SK-N-SH (cell line): ENCODE measurements around the gene LYRM2. TPM values are rescaled to one million over a fixed set of nuclear protein-coding genes. Genes with fewer than 3 reads are reported as not detected.

Experiments
- CTCF ChIA-PET: fragments of 300-600, 350-600 bp; formaldehyde crosslinking; extraction: SDS; loops from one replicate; lab custom pipeline; 2021; lab: Yijun Ruan, JAX
- POLR2A ChIA-PET: fragments of 350-600 bp; sonication (Branson Sonifier 250); formaldehyde crosslinking; extraction: SDS; loops from one replicate; lab custom pipeline; 2020; ENCODE audit warnings: antibody characterized with exemption, inconsistent platforms; lab: Yijun Ruan, JAX
- DNase-seq: peaks from one replicate; pipeline ENCODE4 v3.0.0; 2012
- H2AFZ ChIP-seq: fragments of 200-600 bp; sonication (generic); 2 replicates; pipeline ENCODE4 v1.8.1; 2016; ENCODE audit warnings: antibody characterized with exemption, mild to moderate bottlenecking, low read depth
- H3F3A ChIP-seq: fragments of 200-600 bp; sonication (generic); replicated peaks from 2 replicates; pipeline ENCODE3; 2016; ENCODE audit warnings: antibody characterized with exemption, mild to moderate bottlenecking; ENCODE audit not compliant: insufficient read depth
- H3K27ac ChIP-seq, 2 experiments: fragments of 200-500 bp in 1 of 2; fragments of 200-600 bp in 1 of 2; sonication (Bioruptor generic) in 1 of 2; sonication (generic), shearing (Covaris generic) in 1 of 2; 2 replicates each; pipeline versions ENCODE4 v1.5.1 to v1.6.1; 2014 to 2016; ENCODE audit warnings: low read depth in 2 of 2, inconsistent platforms in 1 of 2, low read length in 1 of 2, mild to moderate bottlenecking in 1 of 2, mixed read lengths in 1 of 2
- H3K27me3 ChIP-seq: fragments of 200-600 bp; sonication (generic), shearing (Covaris generic); 2 replicates; pipeline ENCODE4 v1.6.1; 2016; ENCODE audit warnings: mixed run types; ENCODE audit not compliant: insufficient read depth
- H3K36me3 ChIP-seq, 2 experiments: fragments of 200-500 bp in 1 of 2; fragments of 200-600 bp in 1 of 2; sonication (Bioruptor generic) in 1 of 2; sonication (generic) in 1 of 2; replicated peaks in 1 of 2; 2 replicates each; pipeline versions ENCODE3 to v1.5.1; 2014 to 2016; ENCODE audit warnings: low read length in 1 of 2, mild to moderate bottlenecking in 1 of 2; ENCODE audit not compliant: insufficient read depth in 2 of 2, control insufficient read depth in 1 of 2
- H3K4me1 ChIP-seq, 2 experiments: fragments of 200-500 bp in 1 of 2; fragments of 200-600 bp in 1 of 2; sonication (Bioruptor generic) in 1 of 2; sonication (generic), shearing (Covaris generic) in 1 of 2; 2 replicates each; pipeline versions ENCODE4 v1.5.1 to v1.6.1; 2014 to 2016; ENCODE audit warnings: low read depth in 1 of 2, low read length in 1 of 2, mixed run types in 1 of 2; ENCODE audit not compliant: insufficient read depth in 2 of 2, control insufficient read depth in 1 of 2
- H3K4me2 ChIP-seq: fragments of 200-600 bp; sonication (generic), shearing (Covaris generic); 2 replicates; pipeline ENCODE4 v1.6.1; 2017; ENCODE audit warnings: mixed run types
- H3K4me3 ChIP-seq, 2 experiments: fragments of 200-500 bp in 1 of 2; fragments of 200-600 bp in 1 of 2; sonication (Bioruptor generic) in 1 of 2; sonication (generic), shearing (Covaris generic) in 1 of 2; 2 replicates each; pipeline versions ENCODE4 v1.5.1 to v1.8.1; 2014 to 2016; ENCODE audit warnings: low read depth in 2 of 2, inconsistent platforms in 1 of 2, low read length in 1 of 2, mild to moderate bottlenecking in 1 of 2, mixed read lengths in 1 of 2, moderate library complexity in 1 of 2
- H3K79me2 ChIP-seq: fragments of 200-600 bp; sonication (generic); 2 replicates; pipeline ENCODE4 v1.8.1; 2017; ENCODE audit warnings: mild to moderate bottlenecking; ENCODE audit not compliant: insufficient read depth
- H3K9ac ChIP-seq: fragments of 200-600 bp; sonication (generic); 2 replicates; pipeline ENCODE4 v1.6.1; 2017; ENCODE audit warnings: mixed run types
- H3K9me2 ChIP-seq: fragments of 200-600 bp; sonication (generic); 2 replicates; pipeline ENCODE4 v1.6.1; 2017; ENCODE audit warnings: mixed run types
- H3K9me3 ChIP-seq: fragments of 200-600 bp; sonication (generic); 2 replicates; pipeline ENCODE4 v1.6.1; 2017; ENCODE audit warnings: mixed run types, mild to moderate bottlenecking, moderate library complexity
- H4K20me1 ChIP-seq: fragments of 200-600 bp; sonication (generic); 2 replicates; pipeline ENCODE4 v1.6.1; 2017; ENCODE audit warnings: mild to moderate bottlenecking, mixed run types; ENCODE audit not compliant: insufficient read depth
- EZH2phosphoT487 ChIP-seq: fragments of 200-600 bp; sonication (generic); IDR thresholded peaks from 2 replicates; pipeline ENCODE4 v1.6.1; 2017; ENCODE audit warnings: low read depth, mixed run types, mild to moderate bottlenecking, antibody characterized with exemption, moderate library complexity, borderline replicate concordance
- GABPA ChIP-seq: IDR thresholded peaks from 2 replicates; pipeline ENCODE4 v1.4.0; 2012; ENCODE audit warnings: low read depth, mild to moderate bottlenecking
- GATA2 ChIP-seq: sonication (generic); formaldehyde crosslinking; IDR thresholded peaks from 2 replicates; pipeline ENCODE4 v1.5.0; 2020; ENCODE audit warnings: mild to moderate bottlenecking, missing genetic modification reagents
- IRF3 ChIP-seq: fragments of 150-350 bp; IDR thresholded peaks from 2 replicates; pipeline ENCODE4 v1.6.1; 2016; ENCODE audit warnings: mild to moderate bottlenecking, low read depth, low read length
- MAX ChIP-seq: IDR thresholded peaks from 2 replicates; pipeline ENCODE4 v1.4.0; 2012; ENCODE audit warnings: low read depth
- NFIC ChIP-seq: IDR thresholded peaks from 2 replicates; pipeline ENCODE4 v1.4.0; 2012; ENCODE audit warnings: borderline replicate concordance
- RAD21 ChIP-seq: IDR thresholded peaks from 2 replicates; pipeline ENCODE4 v1.6.1; 2012; ENCODE audit warnings: mild to moderate bottlenecking, low read length
- SIN3A ChIP-seq: IDR thresholded peaks from 2 replicates; pipeline ENCODE4 v1.6.1; 2012; ENCODE audit warnings: low read depth, mild to moderate bottlenecking, low read length, moderate library complexity, borderline replicate concordance
- SMC3 ChIP-seq: IDR thresholded peaks from 2 replicates; pipeline ENCODE4 v1.6.1; 2012; ENCODE audit warnings: low read depth, low read length, improper control_type of control experiment
- TAF1 ChIP-seq: IDR thresholded peaks from 2 replicates; pipeline ENCODE4 v1.6.1; 2012; ENCODE audit warnings: low read depth, mild to moderate bottlenecking, low read length, moderate library complexity, borderline replicate concordance
- TEAD4 ChIP-seq: IDR thresholded peaks from 2 replicates; pipeline ENCODE4 v1.4.0; 2012; ENCODE audit warnings: mild to moderate bottlenecking, borderline replicate concordance; ENCODE audit not compliant: insufficient read depth
- WGBS: methylation state at CpG from one replicate; pipeline ENCODE4 v1.1.6; 2017; ENCODE audit warnings: low lambda C conversion rate; 5-methylcytosine and 5-hydroxymethylcytosine counted together
- polyA plus RNA-seq, 3 experiments: library from polyadenylated mRNA; depleted of rRNA; stranded (reverse); fragments of >200 nt; gene quantifications; 2 replicates each; pipeline ENCODE4 v1.2.3, GENCODE V29; 2012
- TF ChIP-seq, protein P1 (sequence below): fragments of 150-350 bp; IDR thresholded peaks from 2 replicates; pipeline ENCODE4 v1.6.1; 2017; ENCODE audit warnings: antibody characterized with exemption, low read length, low read depth, borderline replicate concordance
- TF ChIP-seq, protein P2 (sequence below): IDR thresholded peaks from 2 replicates; pipeline ENCODE4; 2012
- TF ChIP-seq, protein P3 (sequence below): IDR thresholded peaks from 2 replicates; pipeline ENCODE4 v1.4.0; 2012; ENCODE audit warnings: low read depth, borderline replicate concordance
- TF ChIP-seq, protein P4 (sequence below): IDR thresholded peaks from 2 replicates; pipeline ENCODE4 v1.6.1; 2012; ENCODE audit warnings: mild to moderate bottlenecking, low read depth, low read length, moderate library complexity

The LYRM2 gene
- polyA plus RNA-seq, 1 of the 3 experiments (the other 2 are of a cell fraction) = 14.5 TPM

DNA sequence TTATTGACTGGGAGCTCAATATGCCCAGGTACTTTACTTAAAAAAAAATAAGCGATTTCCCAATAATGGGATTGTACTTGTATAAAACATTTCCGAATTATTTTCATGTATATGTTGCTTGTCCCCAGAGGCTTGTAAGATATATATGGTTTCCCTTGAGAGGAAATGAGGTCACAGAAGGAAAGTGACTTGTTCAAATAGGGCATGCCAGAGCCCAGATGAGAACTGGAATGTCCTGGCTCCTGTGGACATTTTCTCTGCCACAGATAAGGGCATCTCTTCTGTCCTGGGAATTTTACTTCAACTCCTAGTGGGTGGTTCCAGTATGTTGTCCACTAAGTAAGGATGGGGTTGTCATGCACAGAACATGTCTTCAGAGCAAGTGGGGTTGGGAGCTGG is 63.0 kb downstream of the LYRM2 start:
- ChIA-PET POLR2A (no interaction called here), CTCF (interaction anchor here (1.2 kb wide), 1 partner anchor 143 kb away, joined by 5 read pairs; no protein-coding TSS in a partner anchor)
- WGBS = 78% methylated on average over 2 of the region's 2 CpGs
- no peaks in the 10 kb centered on the region; a peak in 1 of 4 replicates for H3K4me1 ChIP-seq
- H3K27me3 ChIP-seq = no peaks in the 10 kb centered on the region
- no peak for DNase-seq
- no peak overlapping the region for H3K27ac ChIP-seq
- no peak overlapping the region for H2AFZ ChIP-seq
- TF ChIP-seq, protein P1, sequence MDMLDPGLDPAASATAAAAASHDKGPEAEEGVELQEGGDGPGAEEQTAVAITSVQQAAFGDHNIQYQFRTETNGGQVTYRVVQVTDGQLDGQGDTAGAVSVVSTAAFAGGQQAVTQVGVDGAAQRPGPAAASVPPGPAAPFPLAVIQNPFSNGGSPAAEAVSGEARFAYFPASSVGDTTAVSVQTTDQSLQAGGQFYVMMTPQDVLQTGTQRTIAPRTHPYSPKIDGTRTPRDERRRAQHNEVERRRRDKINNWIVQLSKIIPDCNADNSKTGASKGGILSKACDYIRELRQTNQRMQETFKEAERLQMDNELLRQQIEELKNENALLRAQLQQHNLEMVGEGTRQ = no peak
- no peak for TF ChIP-seq TEAD4
- TF ChIP-seq, protein P2, sequence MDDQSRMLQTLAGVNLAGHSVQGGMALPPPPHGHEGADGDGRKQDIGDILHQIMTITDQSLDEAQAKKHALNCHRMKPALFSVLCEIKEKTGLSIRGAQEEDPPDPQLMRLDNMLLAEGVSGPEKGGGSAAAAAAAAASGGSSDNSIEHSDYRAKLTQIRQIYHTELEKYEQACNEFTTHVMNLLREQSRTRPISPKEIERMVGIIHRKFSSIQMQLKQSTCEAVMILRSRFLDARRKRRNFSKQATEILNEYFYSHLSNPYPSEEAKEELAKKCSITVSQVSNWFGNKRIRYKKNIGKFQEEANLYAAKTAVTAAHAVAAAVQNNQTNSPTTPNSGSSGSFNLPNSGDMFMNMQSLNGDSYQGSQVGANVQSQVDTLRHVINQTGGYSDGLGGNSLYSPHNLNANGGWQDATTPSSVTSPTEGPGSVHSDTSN = no peak
- no peak for TF ChIP-seq RAD21
- TF ChIP-seq GATA2 (CRISPR knock-in tag) = no peak
- TF ChIP-seq EZH2phosphoT487 = no peak
- TF ChIP-seq GABPA = no peak
- no peak for TF ChIP-seq IRF3
- TF ChIP-seq SIN3A = no peak
- H3K4me3 ChIP-seq = no peak overlapping the region
- no peaks in the 10 kb centered on the region for H3K9me3 ChIP-seq
- no peak overlapping the region for H3K9ac ChIP-seq
- H3K9me2 ChIP-seq = no peaks in the 10 kb centered on the region
- H3K36me3 ChIP-seq = no peaks in the 10 kb centered on the region
- no peaks in the 10 kb centered on the region for H4K20me1 ChIP-seq
- H3K4me2 ChIP-seq = no peak overlapping the region
- no peaks in the 10 kb centered on the region for H3F3A ChIP-seq
- H3K79me2 ChIP-seq = no peaks in the 10 kb centered on the region

GRCh38 chr6:89574910-89575561 is 63.5 kb downstream of the LYRM2 start:
- Histone ChIP-seq H3K79me2 (no peaks in the 10 kb centered on the region), H3K4me3 (no peak overlapping the region), H3K9me3 (no peaks in the 10 kb centered on the region), H4K20me1 (no peaks in the 10 kb centered on the region), H3K27ac (no peak overlapping the region), H3K4me2 (no peak overlapping the region), H3K9ac (no peak overlapping the region), H3K27me3 (no peaks in the 10 kb centered on the region), H3K9me2 (no peaks in the 10 kb centered on the region), H3K4me1 (no peaks in the 10 kb centered on the region; a peak in 1 of 4 replicates), H3F3A (no peaks in the 10 kb centered on the region), H3K36me3 (no peaks in the 10 kb centered on the region), H2AFZ (no peak overlapping the region)
- DNase-seq = no peak
- 77% methylated on average over 2 of the region's 2 CpGs for WGBS
- POLR2A ChIA-PET = no interaction called here
- CTCF ChIA-PET = no interaction called here
- TF ChIP-seq NFIC (no peak), GABPA (no peak), MAX (no peak), TAF1 (no peak), SMC3 (no peak)
- TF ChIP-seq, protein P3, sequence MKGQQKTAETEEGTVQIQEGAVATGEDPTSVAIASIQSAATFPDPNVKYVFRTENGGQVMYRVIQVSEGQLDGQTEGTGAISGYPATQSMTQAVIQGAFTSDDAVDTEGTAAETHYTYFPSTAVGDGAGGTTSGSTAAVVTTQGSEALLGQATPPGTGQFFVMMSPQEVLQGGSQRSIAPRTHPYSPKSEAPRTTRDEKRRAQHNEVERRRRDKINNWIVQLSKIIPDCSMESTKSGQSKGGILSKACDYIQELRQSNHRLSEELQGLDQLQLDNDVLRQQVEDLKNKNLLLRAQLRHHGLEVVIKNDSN = no peak
- TF ChIP-seq, protein P4, sequence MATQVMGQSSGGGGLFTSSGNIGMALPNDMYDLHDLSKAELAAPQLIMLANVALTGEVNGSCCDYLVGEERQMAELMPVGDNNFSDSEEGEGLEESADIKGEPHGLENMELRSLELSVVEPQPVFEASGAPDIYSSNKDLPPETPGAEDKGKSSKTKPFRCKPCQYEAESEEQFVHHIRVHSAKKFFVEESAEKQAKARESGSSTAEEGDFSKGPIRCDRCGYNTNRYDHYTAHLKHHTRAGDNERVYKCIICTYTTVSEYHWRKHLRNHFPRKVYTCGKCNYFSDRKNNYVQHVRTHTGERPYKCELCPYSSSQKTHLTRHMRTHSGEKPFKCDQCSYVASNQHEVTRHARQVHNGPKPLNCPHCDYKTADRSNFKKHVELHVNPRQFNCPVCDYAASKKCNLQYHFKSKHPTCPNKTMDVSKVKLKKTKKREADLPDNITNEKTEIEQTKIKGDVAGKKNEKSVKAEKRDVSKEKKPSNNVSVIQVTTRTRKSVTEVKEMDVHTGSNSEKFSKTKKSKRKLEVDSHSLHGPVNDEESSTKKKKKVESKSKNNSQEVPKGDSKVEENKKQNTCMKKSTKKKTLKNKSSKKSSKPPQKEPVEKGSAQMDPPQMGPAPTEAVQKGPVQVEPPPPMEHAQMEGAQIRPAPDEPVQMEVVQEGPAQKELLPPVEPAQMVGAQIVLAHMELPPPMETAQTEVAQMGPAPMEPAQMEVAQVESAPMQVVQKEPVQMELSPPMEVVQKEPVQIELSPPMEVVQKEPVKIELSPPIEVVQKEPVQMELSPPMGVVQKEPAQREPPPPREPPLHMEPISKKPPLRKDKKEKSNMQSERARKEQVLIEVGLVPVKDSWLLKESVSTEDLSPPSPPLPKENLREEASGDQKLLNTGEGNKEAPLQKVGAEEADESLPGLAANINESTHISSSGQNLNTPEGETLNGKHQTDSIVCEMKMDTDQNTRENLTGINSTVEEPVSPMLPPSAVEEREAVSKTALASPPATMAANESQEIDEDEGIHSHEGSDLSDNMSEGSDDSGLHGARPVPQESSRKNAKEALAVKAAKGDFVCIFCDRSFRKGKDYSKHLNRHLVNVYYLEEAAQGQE = no peak
- TF ChIP-seq, protein P2 = no peak
- TF ChIP-seq, protein P1 = no peak
